RWPE2 (cell line): ENCODE measurements around the gene CRKL.
A peak's percentile ranks its signal among the peaks of the same experiment; 100 is the strongest.

Source experiments
- ATAC-seq: fragments of 200-7000 bp; cut with Tn5 transposase; 3 replicates; pipeline ENCODE4 v1.9.1; 2021; ENCODE audit warnings: low read depth
- DNase-seq: peaks from one replicate; pipeline ENCODE4 v3.0.0-alpha.2; 2020; ENCODE audit warnings: low spot score
- H3K27ac ChIP-seq: fragments of 450-650 bp; 2 replicates; pipeline ENCODE4 v1.5.1; 2017; ENCODE audit warnings: mild to moderate bottlenecking; ENCODE audit not compliant: poor library complexity, severe bottlenecking
- H3K27me3 ChIP-seq: fragments of 250-450 bp; sonication (Bioruptor Pico); 2 replicates; pipeline ENCODE4 v1.5.1; 2021; ENCODE audit warnings: mild to moderate bottlenecking, moderate library complexity; ENCODE audit not compliant: insufficient read depth, poor library complexity, severe bottlenecking
- H3K36me3 ChIP-seq: fragments of 250-450 bp; sonication (Bioruptor Pico); 2 replicates; pipeline ENCODE4 v1.5.1; 2020; ENCODE audit warnings: low read depth, mild to moderate bottlenecking, moderate library complexity
- H3K4me1 ChIP-seq: fragments of 250-450 bp; sonication (Bioruptor Pico); 2 replicates; pipeline ENCODE4 v1.5.1; 2021; ENCODE audit warnings: mild to moderate bottlenecking, moderate library complexity; ENCODE audit not compliant: insufficient read depth, poor library complexity, severe bottlenecking
- H3K4me3 ChIP-seq: fragments of 250-450 bp; sonication (Bioruptor Pico); 2 replicates; pipeline ENCODE4 v1.5.1; 2021; ENCODE audit warnings: mild to moderate bottlenecking, moderate library complexity; ENCODE audit not compliant: severe bottlenecking
- H3K9me3 ChIP-seq: fragments of 250-450 bp; sonication (Bioruptor Pico); 2 replicates; pipeline ENCODE4 v1.5.1; 2021; ENCODE audit warnings: mild to moderate bottlenecking, moderate library complexity; ENCODE audit not compliant: severe bottlenecking
- CTCF ChIP-seq: fragments of 450-650 bp; IDR thresholded peaks from one replicate; pipeline ENCODE4 v1.5.1; 2017; ENCODE audit warnings: mild to moderate bottlenecking, moderate library complexity; ENCODE audit not compliant: poor library complexity, severe bottlenecking

Gene CRKL

GRCh38 chr22:20951932-20952380, 34.7 kb downstream of the CRKL start:
- peaks cover 41% of the 10 kb centered on the region for H3K4me1 ChIP-seq
- no peak overlapping the region for H3K4me3 ChIP-seq
- peaks cover 63% of the 10 kb centered on the region for H3K36me3 ChIP-seq
- no peaks in the 10 kb centered on the region for H3K27me3 ChIP-seq
- no peak for DNase-seq
- H3K27ac ChIP-seq, result peak overlapping the region; percentile 85
- no peak for ATAC-seq
- no peak for TF ChIP-seq CTCF
- H3K9me3 ChIP-seq, result no peaks in the 10 kb centered on the region

- no peak overlapping the region for H3K4me3 ChIP-seq
Measured at GRCh38 chr22:20952544-20953341, 35.5 kb downstream of the CRKL start.

GRCh38 chr22:20953342-20953608, 36.1 kb downstream of the CRKL start:
- Histone ChIP-seq H3K36me3 (peaks cover 63% of the 10 kb centered on the region), H3K27ac (peak overlapping the region; percentile 85), H3K4me1 (peaks cover 42% of the 10 kb centered on the region), H3K9me3 (no peaks in the 10 kb centered on the region), H3K4me3 (no peak overlapping the region), H3K27me3 (no peaks in the 10 kb centered on the region)
- ATAC-seq (no peak), DNase-seq (no peak)
- no peak for TF ChIP-seq CTCF

More at GRCh38 chr22:20952544-20953341, 35.5 kb downstream of the CRKL start:
- Histone ChIP-seq H3K27me3 (no peaks in the 10 kb centered on the region), H3K36me3 (peaks cover 63% of the 10 kb centered on the region), H3K27ac (peak overlapping the region; percentile 85), H3K9me3 (no peaks in the 10 kb centered on the region), H3K4me1 (peaks cover 41% of the 10 kb centered on the region)
- DNase-seq, result no peak
- ATAC-seq, result no peak
- TF ChIP-seq CTCF, result no peak

- DNase-seq (no peak), ATAC-seq (peak; percentile 61)
- Histone ChIP-seq H3K27me3 (no peaks in the 10 kb centered on the region), H3K4me3 (no peak overlapping the region), H3K4me1 (peaks cover 44% of the 10 kb centered on the region), H3K9me3 (peaks cover 1% of the 10 kb centered on the region), H3K36me3 (peaks cover 58% of the 10 kb centered on the region), H3K27ac (peak overlapping the region; percentile 85)
- TF ChIP-seq CTCF, result no peak
Measured at GRCh38 chr22:20953668-20954500, 36.7 kb downstream of the CRKL start.
